ENCODE data around the gene PEPD.

Gene PEPD

DNA sequence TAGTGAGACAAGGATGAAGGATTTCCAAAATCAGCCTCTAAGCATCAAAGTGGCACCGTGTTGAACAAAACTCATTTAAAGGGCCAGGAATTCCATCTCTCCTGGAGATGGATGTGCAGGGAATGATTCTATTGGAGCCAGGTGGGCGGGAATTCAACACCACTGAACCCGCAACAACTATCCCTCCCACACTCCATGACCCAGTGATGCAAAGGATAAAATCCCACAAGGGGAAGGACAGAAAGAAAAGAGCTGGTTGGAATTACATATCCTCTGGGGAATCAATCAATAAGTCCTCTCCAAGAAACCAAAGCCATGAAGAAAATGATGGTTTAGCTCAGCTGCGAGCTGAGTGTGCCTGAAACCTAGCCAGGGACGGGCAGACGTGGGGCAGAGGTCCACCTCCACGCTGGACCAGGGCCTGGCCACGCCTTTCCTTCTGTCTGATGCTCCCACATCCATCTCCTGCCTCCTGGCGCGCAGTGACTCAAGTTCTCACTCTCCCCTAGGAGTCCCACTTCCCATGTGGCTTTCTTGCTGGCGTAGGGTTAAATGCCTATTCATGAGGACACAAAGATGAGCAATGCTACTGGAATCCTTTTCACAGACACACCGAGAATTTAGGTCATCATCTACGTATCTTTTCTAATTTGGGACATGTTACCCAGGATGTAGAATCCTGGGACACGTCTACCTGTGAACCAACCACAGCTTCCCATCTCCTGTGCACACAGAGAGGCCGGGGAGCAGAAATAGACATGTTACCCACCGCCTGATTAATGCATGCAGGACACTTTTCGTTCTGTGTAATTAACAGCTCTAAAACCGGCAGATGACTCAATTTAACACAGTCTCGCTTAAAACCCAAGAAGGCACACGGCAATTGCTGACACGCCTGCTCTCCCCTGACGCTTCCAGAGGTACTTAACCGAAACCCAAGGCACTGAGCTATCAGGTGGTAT is 48.6 kb downstream of the PEPD start:
- no peak for DNase-seq (ENCODE audit: extremely low spot score)
- CTCF ChIA-PET = no interaction called here
- TF ChIP-seq CTBP1 (IDR thresholded peaks at IDR 0.05; ENCODE audit: borderline replicate concordance) = no peak
- no peak for TF ChIP-seq HDGF (IDR thresholded peaks at IDR 0.05; ENCODE audit: borderline replicate concordance)
- TF ChIP-seq ARNT (IDR thresholded peaks at IDR 0.05) = no peak
- TF ChIP-seq BHLHE40 (IDR thresholded peaks at IDR 0.05; ENCODE audit: borderline replicate concordance) = no peak
- TF ChIP-seq FOXK2 (IDR thresholded peaks at IDR 0.05) = no peak
- no peak for TF ChIP-seq ZNF384 (IDR thresholded peaks at IDR 0.05)
- POLR2A ChIA-PET = no interaction called here

DNA sequence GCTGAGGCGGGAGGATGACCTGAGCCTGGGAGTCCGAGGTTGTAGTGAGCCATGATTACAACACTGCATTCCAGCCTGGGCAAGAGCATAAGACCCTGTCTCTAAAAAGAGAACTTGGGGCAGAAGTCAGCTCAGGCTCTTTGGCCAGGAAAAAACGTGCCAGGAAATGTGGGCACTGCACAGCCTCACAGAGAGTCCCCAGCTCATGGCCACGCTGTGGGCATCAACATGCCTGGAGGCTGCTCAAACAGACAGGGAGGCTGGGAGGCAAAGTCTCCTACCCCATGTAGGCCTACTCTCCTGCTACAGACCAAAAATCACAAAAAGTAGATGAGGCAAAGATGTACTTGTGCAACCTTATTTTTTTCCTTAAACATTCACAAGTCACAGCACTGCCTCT is 49.4 kb downstream of the PEPD start:
- CTCF ChIA-PET = no interaction called here
- TF ChIP-seq TARDBP (IDR thresholded peaks at IDR 0.05) (no peak), FOXM1 (IDR thresholded peaks at IDR 0.05; ENCODE audit: borderline replicate concordance) (no peak), SP1 (IDR thresholded peaks at IDR 0.05) (no peak), LEF1 (IDR thresholded peaks at IDR 0.05; ENCODE audit: borderline replicate concordance) (no peak), FOXA1 (IDR thresholded peaks at IDR 0.05) (no peak), HDGF (IDR thresholded peaks at IDR 0.05; ENCODE audit: borderline replicate concordance) (no peak), L3MBTL2 (conservative IDR thresholded peaks at IDR 0.05) (no peak), CTBP1 (IDR thresholded peaks at IDR 0.05; ENCODE audit: borderline replicate concordance) (no peak), NFRKB (IDR thresholded peaks at IDR 0.05) (no peak), BHLHE40 (IDR thresholded peaks at IDR 0.05; ENCODE audit: borderline replicate concordance) (no peak)
- TF ChIP-seq, protein P1, sequence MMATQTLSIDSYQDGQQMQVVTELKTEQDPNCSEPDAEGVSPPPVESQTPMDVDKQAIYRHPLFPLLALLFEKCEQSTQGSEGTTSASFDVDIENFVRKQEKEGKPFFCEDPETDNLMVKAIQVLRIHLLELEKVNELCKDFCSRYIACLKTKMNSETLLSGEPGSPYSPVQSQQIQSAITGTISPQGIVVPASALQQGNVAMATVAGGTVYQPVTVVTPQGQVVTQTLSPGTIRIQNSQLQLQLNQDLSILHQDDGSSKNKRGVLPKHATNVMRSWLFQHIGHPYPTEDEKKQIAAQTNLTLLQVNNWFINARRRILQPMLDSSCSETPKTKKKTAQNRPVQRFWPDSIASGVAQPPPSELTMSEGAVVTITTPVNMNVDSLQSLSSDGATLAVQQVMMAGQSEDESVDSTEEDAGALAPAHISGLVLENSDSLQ (IDR thresholded peaks at IDR 0.05) = no peak
- POLR2A ChIA-PET = no interaction called here
- DNase-seq (ENCODE audit: extremely low spot score) = no peak

DNA sequence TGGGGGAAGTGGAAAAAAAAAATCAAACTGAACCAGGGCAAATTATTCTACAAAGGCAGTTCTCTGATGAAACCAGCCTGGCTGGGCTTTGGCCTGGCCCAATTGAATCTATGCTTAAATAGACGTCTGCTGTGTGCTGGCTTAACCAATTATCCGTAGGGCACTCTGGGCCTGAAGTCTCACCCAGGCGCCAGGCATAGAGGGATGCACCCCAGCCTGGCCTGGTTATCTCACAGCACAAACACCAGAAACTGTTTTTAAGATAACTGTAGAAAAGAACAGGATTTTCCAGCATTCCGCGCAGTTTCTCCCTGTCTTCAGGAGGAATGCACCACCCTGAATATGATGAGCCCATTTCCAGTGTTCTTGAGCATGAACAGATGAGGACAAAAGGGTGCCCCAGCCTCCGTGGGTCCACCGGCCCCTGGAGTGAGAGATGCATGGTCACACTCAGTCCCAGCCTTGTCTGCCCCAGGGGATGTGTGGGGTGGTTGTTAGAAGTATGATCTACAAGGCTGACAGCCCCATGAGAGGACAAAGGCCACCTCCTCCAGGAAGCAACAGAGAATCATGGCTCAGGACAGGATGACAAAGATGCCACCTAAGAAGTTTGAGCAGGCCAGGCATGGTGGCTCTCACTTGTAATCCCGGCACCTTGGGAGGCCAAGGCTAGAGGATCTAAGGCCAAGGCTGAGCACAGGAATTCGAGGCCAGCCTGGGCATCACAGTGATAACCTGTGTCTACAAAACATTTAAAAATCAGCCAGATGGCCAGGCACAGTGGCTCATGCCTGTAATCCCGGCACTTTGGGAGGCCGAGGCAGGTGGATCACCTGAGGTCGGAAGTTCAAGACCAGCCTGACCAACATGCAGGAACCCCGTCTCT is 50.2 kb downstream of the PEPD start:
- CTCF ChIA-PET = no interaction called here
- TF ChIP-seq TARDBP (IDR thresholded peaks at IDR 0.05) = no peak
- TF ChIP-seq SP1 (IDR thresholded peaks at IDR 0.05) = no peak
- TF ChIP-seq BHLHE40 (IDR thresholded peaks at IDR 0.05; ENCODE audit: borderline replicate concordance) = no peak
- TF ChIP-seq FOXM1 (IDR thresholded peaks at IDR 0.05; ENCODE audit: borderline replicate concordance) = no peak
- no peak for TF ChIP-seq FOXA1 (IDR thresholded peaks at IDR 0.05)
- TF ChIP-seq ELF4 (IDR thresholded peaks at IDR 0.05) = no peak
- TF ChIP-seq, protein P1 (IDR thresholded peaks at IDR 0.05) = no peak
- no peak for TF ChIP-seq CTBP1 (IDR thresholded peaks at IDR 0.05; ENCODE audit: borderline replicate concordance)
- TF ChIP-seq FOXK2 (IDR thresholded peaks at IDR 0.05) = no peak
- no peak for TF ChIP-seq NFRKB (IDR thresholded peaks at IDR 0.05)
- no peak for TF ChIP-seq ZNF384 (IDR thresholded peaks at IDR 0.05)
- TF ChIP-seq LEF1 (IDR thresholded peaks at IDR 0.05; ENCODE audit: borderline replicate concordance) = no peak
- no peak for TF ChIP-seq L3MBTL2 (conservative IDR thresholded peaks at IDR 0.05)
- DNase-seq (ENCODE audit: extremely low spot score) = no peak
- POLR2A ChIA-PET = no interaction called here

DNA sequence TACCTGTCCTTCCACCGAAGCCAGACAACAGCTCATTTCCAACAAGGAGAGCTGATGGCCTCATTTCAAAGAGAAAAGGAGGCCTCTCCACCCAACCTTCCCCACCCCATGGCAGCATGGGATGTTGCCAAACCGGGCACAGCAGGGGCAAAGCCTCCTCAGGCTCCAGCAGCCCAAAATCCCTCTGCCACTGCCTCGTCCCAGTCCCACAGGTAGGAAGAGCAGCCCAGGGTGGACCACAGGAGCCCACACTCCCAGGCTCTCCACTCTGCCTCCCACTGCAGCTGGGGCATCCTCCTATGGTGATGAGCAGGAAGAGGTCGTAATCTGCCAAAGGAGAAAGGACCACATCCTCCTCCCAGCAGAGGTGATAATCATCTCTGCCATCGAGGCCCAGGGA is 50.9 kb downstream of the PEPD start:
- CTCF ChIA-PET = no interaction called here

DNA sequence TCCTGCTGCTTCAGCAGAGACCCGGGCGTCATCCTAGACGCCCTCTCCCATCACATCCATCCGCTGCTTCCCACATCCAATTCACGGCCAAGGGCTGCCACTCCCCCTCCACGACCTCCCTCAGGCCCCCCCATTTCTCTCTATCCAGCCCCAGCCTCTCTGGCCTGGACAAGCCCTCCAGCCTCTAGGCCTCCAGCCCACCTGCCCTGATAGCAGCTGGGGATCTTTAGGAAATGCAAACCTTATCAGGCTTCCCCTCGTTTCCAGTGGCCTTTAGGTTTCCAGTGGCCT is 51.6 kb downstream of the PEPD start:
- ChIA-PET CTCF (no interaction called here), POLR2A (no interaction called here)
- no peak for DNase-seq (ENCODE audit: extremely low spot score)
- no peak for TF ChIP-seq LEF1 (IDR thresholded peaks at IDR 0.05; ENCODE audit: borderline replicate concordance)
- no peak for TF ChIP-seq ARNT (IDR thresholded peaks at IDR 0.05)
- no peak for TF ChIP-seq CTBP1 (IDR thresholded peaks at IDR 0.05; ENCODE audit: borderline replicate concordance)
- no peak for TF ChIP-seq ELF4 (IDR thresholded peaks at IDR 0.05)
- no peak for TF ChIP-seq FOXA1 (IDR thresholded peaks at IDR 0.05)
- no peak for TF ChIP-seq L3MBTL2 (conservative IDR thresholded peaks at IDR 0.05)
- no peak for TF ChIP-seq ZNF384 (IDR thresholded peaks at IDR 0.05)
- TF ChIP-seq, protein P1 (IDR thresholded peaks at IDR 0.05) = no peak
- TF ChIP-seq BHLHE40 (IDR thresholded peaks at IDR 0.05; ENCODE audit: borderline replicate concordance) = no peak
- no peak for TF ChIP-seq FOXK2 (IDR thresholded peaks at IDR 0.05)
- no peak for TF ChIP-seq FOXM1 (IDR thresholded peaks at IDR 0.05; ENCODE audit: borderline replicate concordance)
- TF ChIP-seq SP1 (IDR thresholded peaks at IDR 0.05) = no peak
- no peak for TF ChIP-seq NFRKB (IDR thresholded peaks at IDR 0.05)

More for the DNA sequence above, 50.9 kb downstream of the PEPD start:
- TF ChIP-seq FOXM1 (IDR thresholded peaks at IDR 0.05; ENCODE audit: borderline replicate concordance) (no peak), CTBP1 (IDR thresholded peaks at IDR 0.05; ENCODE audit: borderline replicate concordance) (no peak), LEF1 (IDR thresholded peaks at IDR 0.05; ENCODE audit: borderline replicate concordance) (no peak), ZNF384 (IDR thresholded peaks at IDR 0.05) (no peak), HDGF (IDR thresholded peaks at IDR 0.05; ENCODE audit: borderline replicate concordance) (no peak), FOXK2 (IDR thresholded peaks at IDR 0.05) (no peak), ARNT (IDR thresholded peaks at IDR 0.05) (no peak), L3MBTL2 (conservative IDR thresholded peaks at IDR 0.05) (no peak), SP1 (IDR thresholded peaks at IDR 0.05) (no peak), NFRKB (IDR thresholded peaks at IDR 0.05) (no peak), BHLHE40 (IDR thresholded peaks at IDR 0.05; ENCODE audit: borderline replicate concordance) (no peak), SUZ12 (IDR thresholded peaks at IDR 0.05) (no peak), ELF4 (IDR thresholded peaks at IDR 0.05) (no peak), FOXA1 (IDR thresholded peaks at IDR 0.05) (no peak), TARDBP (IDR thresholded peaks at IDR 0.05) (no peak)
- TF ChIP-seq, protein P1 (IDR thresholded peaks at IDR 0.05) = no peak
- DNase-seq (ENCODE audit: extremely low spot score) = no peak
- POLR2A ChIA-PET = no interaction called here

All from HEK293T (cell line).